Measurements from ENCODE around the gene C7orf33. TPM values are rescaled to one million over a fixed set of nuclear protein-coding genes. Genes with fewer than 3 reads are reported as not detected.

The C7orf33 gene
- total RNA-seq, 1 experiment from 2014 or later: not detected

- Histone ChIP-seq H3K4me2 (ENCODE audit: insufficient read depth, insufficient read length, low read length) (no peak overlapping the region), H2AK5ac (ENCODE audit: insufficient read length, low read length) (no peak overlapping the region), H4K5ac (ENCODE audit: insufficient read length, low read depth, low read length) (no peak overlapping the region), H3K27ac (ENCODE audit: insufficient read length, low read depth, low read length) (no peak overlapping the region), H2BK20ac (ENCODE audit: low read depth, low read length, poor library complexity, severe bottlenecking) (no peak overlapping the region), H2BK15ac (ENCODE audit: low read depth, low read length) (no peak overlapping the region), H3K56ac (ENCODE audit: insufficient read length, low read depth, low read length) (no peak overlapping the region), H2BK5ac (ENCODE audit: insufficient read length, low read length) (no peak overlapping the region), H4K91ac (ENCODE audit: insufficient read length, low read depth, low read length) (no peak overlapping the region), H2BK120ac (ENCODE audit: low read depth, low read length, poor library complexity, severe bottlenecking) (no peak overlapping the region), H3K23me2 (ENCODE audit: insufficient read length, low read depth, low read length, poor library complexity, severe bottlenecking) (no peaks in the 10 kb centered on the region), H3K14ac (ENCODE audit: insufficient read depth, low read length) (no peak overlapping the region), H3K27me3 (ENCODE audit: insufficient read depth, low read length) (no peaks in the 10 kb centered on the region), H3K23ac (ENCODE audit: insufficient read length, low read depth, low read length) (no peak overlapping the region), H2AFZ (ENCODE audit: low read length) (no peak overlapping the region), H3K79me2 (ENCODE audit: insufficient read depth, low read length) (no peaks in the 10 kb centered on the region), H4K8ac (replicated peaks; ENCODE audit: insufficient read length, low read depth, low read length) (no peak overlapping the region), H3K18ac (ENCODE audit: insufficient read length, low read depth, low read length) (no peak overlapping the region), H3K4me1 (ENCODE audit: insufficient read depth, low read length) (no peaks in the 10 kb centered on the region), H3K4ac (ENCODE audit: low read depth, low read length) (no peak overlapping the region), H3T11ph (ENCODE audit: low read length) (no peak overlapping the region), H4K20me1 (ENCODE audit: control insufficient read depth, insufficient read depth, insufficient read length) (no peaks in the 10 kb centered on the region), H3K79me1 (ENCODE audit: insufficient read depth, low read depth, low read length, poor library complexity, severe bottlenecking) (no peaks in the 10 kb centered on the region), H3K9ac (ENCODE audit: extremely low read depth, insufficient read length, low read length) (no peak overlapping the region), H2BK12ac (ENCODE audit: insufficient read length, low read depth, low read length) (no peak overlapping the region), H3K9me3 (ENCODE audit: control insufficient read depth, low read depth, low read length) (no peaks in the 10 kb centered on the region)
- H3K4me1 Mint-ChIP-seq: peaks cover 20 to 23% of the 10 kb centered on the region in 2 experiments
- no peak overlapping the region; a peak in 1 of 7 replicates for H3K27ac Mint-ChIP-seq
- no peaks in the 10 kb centered on the region for H3K36me3 Mint-ChIP-seq (ENCODE audit: insufficient read depth in 1 of 3, low read depth in 3 of 3)
- no CpG with 5 or more reads among the region's 4 CpGs for WGBS (ENCODE audit: extremely low coverage, insufficient read length, low lambda C conversion rate)
- no peaks in the 10 kb centered on the region for H3K9me3 Mint-ChIP-seq
- no peak for DNase-seq
- TF ChIP-seq CTCF (conservative IDR thresholded peaks at IDR 0.05): no peak
- H3K4me3 Mint-ChIP-seq: no peak overlapping the region
- no peaks in the 10 kb centered on the region for H3K27me3 Mint-ChIP-seq (ENCODE audit: low read depth)
Observed at GRCh38 chr7:148624735-148625134, 34.2 kb downstream of the C7orf33 start.

Data from H9 (cell line).